Measurements from ENCODE around the gene RIPK3. TPM values are rescaled to one million over a fixed set of nuclear protein-coding genes. Genes with fewer than 3 reads are reported as not detected.

The RIPK3 gene
- total and polyA plus RNA-seq, 12 donors = 1.7 to 7.1 (median 3.5) TPM

DNA sequence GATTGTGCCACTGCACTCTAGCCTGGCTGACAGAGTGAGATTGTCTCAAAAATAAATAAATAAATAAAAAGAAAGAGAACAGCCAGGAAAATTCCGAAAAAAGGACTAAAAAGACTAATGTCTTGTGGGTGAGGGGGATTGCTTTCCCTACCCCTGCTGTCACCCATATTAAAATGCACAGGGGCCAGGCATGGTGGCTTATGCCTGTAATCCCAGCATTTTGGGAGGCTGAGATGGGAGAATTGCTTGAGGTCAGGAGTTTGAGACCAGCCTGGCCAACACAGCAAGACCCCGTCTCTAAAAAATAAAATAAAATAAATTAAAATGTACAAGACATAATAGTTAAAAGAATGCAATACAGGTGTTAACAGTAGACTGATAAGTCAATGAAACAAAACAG is 46.3 kb downstream of the RIPK3 start:
- WGBS, 2 donors = 95 to 97% methylated on average over 2 of the region's 2 CpGs
- ATAC-seq (no peak), DNase-seq (no peak)
- intact Hi-C loops (cut with DNase I) = no loop called here
- Histone ChIP-seq H3K4me3 (no peak overlapping the region), H3K9me3 (no peaks in the 10 kb centered on the region), H3K4me1 (peaks cover 0 to 20% (median 8%) of the 10 kb centered on the region in 9 donors), H3K27me3 (no peaks in the 10 kb centered on the region), H3K36me3 (peaks cover 0 to 82% (median 25%) of the 10 kb centered on the region in 9 donors), H3K27ac (no peak overlapping the region)
- TF ChIP-seq, protein P1, sequence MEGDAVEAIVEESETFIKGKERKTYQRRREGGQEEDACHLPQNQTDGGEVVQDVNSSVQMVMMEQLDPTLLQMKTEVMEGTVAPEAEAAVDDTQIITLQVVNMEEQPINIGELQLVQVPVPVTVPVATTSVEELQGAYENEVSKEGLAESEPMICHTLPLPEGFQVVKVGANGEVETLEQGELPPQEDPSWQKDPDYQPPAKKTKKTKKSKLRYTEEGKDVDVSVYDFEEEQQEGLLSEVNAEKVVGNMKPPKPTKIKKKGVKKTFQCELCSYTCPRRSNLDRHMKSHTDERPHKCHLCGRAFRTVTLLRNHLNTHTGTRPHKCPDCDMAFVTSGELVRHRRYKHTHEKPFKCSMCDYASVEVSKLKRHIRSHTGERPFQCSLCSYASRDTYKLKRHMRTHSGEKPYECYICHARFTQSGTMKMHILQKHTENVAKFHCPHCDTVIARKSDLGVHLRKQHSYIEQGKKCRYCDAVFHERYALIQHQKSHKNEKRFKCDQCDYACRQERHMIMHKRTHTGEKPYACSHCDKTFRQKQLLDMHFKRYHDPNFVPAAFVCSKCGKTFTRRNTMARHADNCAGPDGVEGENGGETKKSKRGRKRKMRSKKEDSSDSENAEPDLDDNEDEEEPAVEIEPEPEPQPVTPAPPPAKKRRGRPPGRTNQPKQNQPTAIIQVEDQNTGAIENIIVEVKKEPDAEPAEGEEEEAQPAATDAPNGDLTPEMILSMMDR (IDR thresholded peaks at IDR 0.05) = no peak

DNA sequence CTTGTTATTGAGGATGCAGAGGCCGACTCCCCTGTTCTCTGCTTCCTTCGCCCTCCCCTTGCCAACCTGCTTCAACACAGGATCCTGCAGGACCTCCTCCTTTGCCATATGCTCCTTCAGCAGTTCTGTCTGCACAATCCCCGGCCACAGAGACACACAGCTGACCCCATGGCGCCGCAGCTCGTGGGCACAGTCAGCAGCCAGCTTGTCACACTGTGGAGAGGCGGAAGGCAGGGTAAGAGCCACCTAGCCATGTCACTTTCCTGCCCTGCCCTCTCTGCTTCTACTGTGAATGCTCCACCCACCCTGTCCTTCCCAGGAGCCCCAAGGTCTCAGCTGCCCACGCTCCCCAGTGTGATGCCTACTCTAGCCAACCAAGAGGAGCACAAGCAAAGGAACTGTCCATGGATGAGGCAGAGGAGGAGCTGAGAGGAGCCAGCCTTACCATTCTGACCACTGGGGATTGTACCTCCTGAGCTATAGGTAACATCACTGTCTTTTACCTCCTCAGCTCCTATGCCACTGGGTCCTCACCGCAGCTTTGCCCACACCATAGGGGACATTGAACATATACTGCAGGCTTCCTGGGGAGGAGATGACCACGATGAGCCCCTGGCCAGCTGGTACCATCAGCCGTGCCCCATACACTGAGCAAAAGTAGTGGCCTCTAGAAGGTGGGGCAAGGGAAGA is 47.5 kb downstream of the RIPK3 start:
- TF ChIP-seq, protein P1 (IDR thresholded peaks at IDR 0.05) = no peak
- no peak for ATAC-seq
- Histone ChIP-seq H3K4me3 (no peak overlapping the region), H3K27ac (no peak overlapping the region), H3K9me3 (no peaks in the 10 kb centered on the region), H3K36me3 (peaks cover 0 to 78% (median 25%) of the 10 kb centered on the region in 9 donors), H3K4me1 (peaks cover 0 to 9% (median 4%) of the 10 kb centered on the region in 9 donors), H3K27me3 (no peaks in the 10 kb centered on the region)
- no peak for DNase-seq
- 92 to 93% methylated on average over 11 of the region's 11 CpGs for WGBS, 2 donors
- intact Hi-C loops (cut with DNase I) = no loop called here

GRCh38 chr14:24291446-24292117 is 48.2 kb downstream of the RIPK3 start:
- H3K36me3 ChIP-seq = peaks cover 0 to 75% (median 25%) of the 10 kb centered on the region in 9 donors
- intact Hi-C loops (cut with DNase I) = no loop called here
- no peak for DNase-seq

DNA sequence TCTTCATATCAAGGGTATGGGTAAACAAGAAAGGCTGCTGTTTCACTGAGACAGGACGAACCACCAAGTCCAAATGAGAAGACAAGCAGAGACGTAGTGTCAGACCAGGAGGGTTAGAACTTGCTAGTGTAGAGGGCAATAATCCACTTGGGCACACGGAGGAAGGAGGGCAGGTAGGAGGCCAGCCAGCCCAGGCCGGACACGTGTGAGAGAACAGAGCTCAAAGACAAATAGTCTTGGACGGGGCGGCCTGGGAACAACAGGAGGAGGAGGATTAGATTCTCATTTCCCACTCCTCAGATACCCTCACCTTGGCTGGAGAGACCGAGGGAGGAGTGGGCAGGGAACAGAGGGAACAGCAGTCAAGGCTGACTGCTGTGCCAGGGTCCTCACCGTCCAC is 49.0 kb downstream of the RIPK3 start:
- ATAC-seq (no peak), DNase-seq (no peak)
- H3K4me3 ChIP-seq = no peak overlapping the region
- H3K36me3 ChIP-seq = peaks cover 0 to 66% (median 25%) of the 10 kb centered on the region in 9 donors
- H3K4me1 ChIP-seq = no peaks in the 10 kb centered on the region
- intact Hi-C loops (cut with DNase I) = no loop called here
- TF ChIP-seq, protein P1 (IDR thresholded peaks at IDR 0.05) = no peak
- 91 to 92% methylated on average over 9 of the region's 9 CpGs for WGBS, 2 donors
- H3K9me3 ChIP-seq = no peaks in the 10 kb centered on the region
- no peak overlapping the region for H3K27ac ChIP-seq
- H3K27me3 ChIP-seq = no peaks in the 10 kb centered on the region

More at GRCh38 chr14:24291446-24292117, 48.2 kb downstream of the RIPK3 start:
- Histone ChIP-seq H3K4me1 (peaks cover 0 to 2% (median under 1%) of the 10 kb centered on the region in 9 donors), H3K9me3 (no peaks in the 10 kb centered on the region), H3K4me3 (no peak overlapping the region), H3K27ac (no peak overlapping the region), H3K27me3 (no peaks in the 10 kb centered on the region)
- ATAC-seq = no peak
- TF ChIP-seq, protein P1 (IDR thresholded peaks at IDR 0.05) = no peak
- 91% methylated on average over 3 of the region's 3 CpGs for WGBS, 2 donors

Measured in heart right ventricle (tissue), 16 donors.